ENCODE measurements around the gene SDCBP2. TPM values are rescaled to one million over a fixed set of nuclear protein-coding genes. Genes with fewer than 3 reads are reported as not detected.

Gene SDCBP2
- total RNA-seq, 1 donor from 2014 or later = 6.4 TPM

DNA sequence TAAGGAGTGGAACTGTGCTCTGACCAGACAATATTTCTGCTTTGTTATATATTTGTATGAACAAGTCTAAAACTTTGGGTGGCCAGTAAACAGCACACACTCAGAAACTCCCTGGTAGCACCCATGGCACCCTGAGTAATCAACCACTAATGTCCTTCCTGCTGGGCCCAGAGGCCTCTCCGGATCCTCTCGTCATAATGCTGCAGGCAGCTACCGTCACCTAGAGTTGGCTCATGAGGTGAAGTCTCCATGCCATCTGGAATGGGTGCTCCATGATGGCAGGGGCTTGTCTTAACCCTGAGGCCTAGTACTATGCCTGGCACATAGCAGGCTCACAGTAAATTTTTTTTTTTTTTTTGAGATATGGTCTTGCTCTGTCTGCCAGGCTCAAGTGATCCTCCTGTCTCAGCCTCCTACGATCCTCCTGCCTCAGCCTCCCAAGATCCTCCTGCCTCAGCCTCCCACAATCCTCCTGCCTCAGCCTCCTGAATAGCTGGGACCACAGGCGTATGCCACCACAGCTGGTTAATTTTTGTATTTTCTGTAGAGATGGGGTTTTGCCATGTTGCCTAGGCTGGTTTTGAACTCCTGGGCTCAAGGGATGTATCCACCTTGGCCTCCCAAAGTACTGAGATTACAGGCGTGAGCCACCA is 3.0 kb upstream of the SDCBP2 start:
- DNase-seq (ENCODE audit: low spot score) (no peak), ATAC-seq (no peak)

GRCh38 chr20:1331101-1331500 is 2.2 kb upstream of the SDCBP2 start:
- DNase-seq (ENCODE audit: low spot score) (no peak), ATAC-seq (no peak)

GRCh38 chr20:1330075-1330830 is 1.3 kb upstream of the SDCBP2 start:
- DNase-seq (ENCODE audit: low spot score) = peak; percentile 89
- peak; percentile 56 for ATAC-seq

- ATAC-seq = peak; percentile 55
- peak; percentile 74 for DNase-seq (ENCODE audit: low spot score)
These were observed 886 bp downstream of the SDCBP2 start for GRCh38 chr20:1327827-1328679.

DNA sequence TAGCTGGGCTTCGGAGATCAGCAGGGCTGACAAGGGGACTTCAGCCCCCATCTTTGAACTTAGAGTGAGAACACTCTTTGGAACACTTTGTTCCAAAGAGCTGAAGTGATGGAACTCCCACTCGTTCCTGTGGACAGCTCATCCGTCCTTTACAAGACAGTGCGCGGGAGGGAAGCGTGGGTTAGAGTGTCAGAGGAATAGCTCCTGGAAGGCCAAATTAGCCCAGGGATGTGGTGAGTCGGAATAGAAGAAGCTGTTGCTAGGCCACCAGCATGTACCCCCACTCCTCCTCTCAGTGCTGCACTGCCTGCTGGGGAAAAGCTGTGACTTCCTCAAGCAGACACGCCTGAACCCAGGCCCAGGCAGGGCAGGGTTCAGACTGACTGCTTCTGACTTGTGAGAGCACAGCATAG is 1.7 kb downstream of the SDCBP2 start:
- ATAC-seq (no peak), DNase-seq (ENCODE audit: low spot score) (peak; percentile 43)

DNA sequence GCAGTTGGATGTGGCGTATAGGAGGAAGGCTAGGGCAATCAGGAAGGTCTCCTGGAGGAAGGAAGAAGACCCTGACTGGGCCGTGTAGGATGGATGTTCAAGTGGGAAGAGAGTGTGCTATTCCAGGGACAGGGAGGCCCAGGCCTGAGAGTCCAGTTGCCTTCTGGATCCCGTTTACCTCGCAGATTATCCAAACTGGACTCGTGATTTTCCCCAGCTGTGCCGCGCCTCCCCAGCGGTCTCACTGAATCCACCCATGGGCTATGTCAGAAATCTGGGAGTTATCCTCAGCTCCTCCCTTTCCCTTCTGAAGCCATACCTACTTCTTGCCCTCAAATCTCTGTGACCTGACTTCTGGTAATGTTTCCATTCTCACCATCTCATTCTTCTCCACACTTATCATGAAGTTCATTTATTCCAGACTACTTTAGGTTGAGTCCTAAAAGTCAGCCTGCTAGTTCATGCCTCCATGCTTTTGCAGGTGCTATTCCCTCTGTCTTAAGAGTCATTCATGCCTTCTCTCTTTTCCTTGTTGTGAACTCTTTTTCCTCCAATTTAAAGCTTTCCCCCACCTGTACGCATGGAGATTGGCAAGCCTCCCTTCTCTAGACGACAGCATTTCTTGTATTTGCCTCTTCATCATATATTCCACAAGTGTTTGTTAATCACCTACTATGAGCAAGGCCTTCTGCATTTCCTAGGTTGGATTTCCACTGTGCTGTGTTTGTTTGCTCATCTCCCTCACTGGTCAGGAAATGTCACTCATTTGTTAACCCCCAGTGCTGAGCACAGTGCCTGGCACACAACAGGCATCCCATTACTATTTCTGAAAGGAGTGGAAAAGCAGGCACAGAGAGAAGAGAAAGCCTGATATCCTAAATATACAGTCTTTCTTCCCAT is 2.7 kb downstream of the SDCBP2 start:
- peak; percentile 28 for DNase-seq (ENCODE audit: low spot score)
- ATAC-seq = no peak

GRCh38 chr20:1325173-1326030 is 3.5 kb downstream of the SDCBP2 start:
- ATAC-seq (peak; percentile 80), DNase-seq (ENCODE audit: low spot score) (peak; percentile 98)

GRCh38 chr20:1324598-1325172 is 4.3 kb downstream of the SDCBP2 start:
- ATAC-seq (no peak), DNase-seq (ENCODE audit: low spot score) (peak; percentile 42)

- no peak for ATAC-seq
- DNase-seq (ENCODE audit: low spot score) = peak; percentile 40
These were observed 4.9 kb downstream of the SDCBP2 start for GRCh38 chr20:1323830-1324597.

DNA sequence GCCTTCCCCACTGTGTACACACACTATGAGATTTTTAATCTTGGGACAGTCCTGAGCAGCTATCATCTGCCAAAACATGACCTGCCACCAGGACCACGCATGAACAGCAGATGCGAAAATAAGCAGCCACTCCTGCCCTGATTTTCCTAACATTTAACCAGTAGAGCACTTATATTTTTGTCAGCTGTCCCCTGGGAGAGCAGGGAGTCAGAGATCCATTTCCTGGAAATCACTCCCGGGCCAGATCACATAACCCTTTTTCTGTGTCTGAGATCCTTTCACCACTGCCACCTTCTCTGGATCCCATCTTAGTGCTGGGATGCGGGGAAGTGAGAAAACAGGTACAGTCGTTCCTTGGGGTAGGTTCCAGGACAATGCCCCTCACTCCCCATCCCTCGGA is 5.7 kb downstream of the SDCBP2 start:
- peak; percentile 26 for DNase-seq (ENCODE audit: low spot score)

GRCh38 chr20:1322511-1323245 is 6.3 kb downstream of the SDCBP2 start:
- no peak for DNase-seq (ENCODE audit: low spot score)
- no peak for ATAC-seq

More for the DNA sequence above, 5.7 kb downstream of the SDCBP2 start:
- no peak for ATAC-seq

DNA sequence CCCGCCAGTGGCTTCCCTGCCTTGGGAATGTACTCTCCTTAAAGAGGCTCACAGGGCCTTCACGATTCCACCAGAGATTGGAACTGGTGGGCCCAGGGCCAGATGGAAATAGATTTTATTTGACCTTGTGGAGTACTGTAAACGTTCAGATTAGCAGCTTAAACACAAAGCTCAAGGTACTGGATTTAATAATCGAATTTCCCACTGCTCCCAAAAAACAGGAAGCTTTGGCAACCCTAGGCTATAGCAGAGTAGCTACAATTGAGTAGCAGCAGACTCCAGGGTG is 7.3 kb downstream of the SDCBP2 start:
- ATAC-seq (no peak), DNase-seq (ENCODE audit: low spot score) (no peak)

DNA sequence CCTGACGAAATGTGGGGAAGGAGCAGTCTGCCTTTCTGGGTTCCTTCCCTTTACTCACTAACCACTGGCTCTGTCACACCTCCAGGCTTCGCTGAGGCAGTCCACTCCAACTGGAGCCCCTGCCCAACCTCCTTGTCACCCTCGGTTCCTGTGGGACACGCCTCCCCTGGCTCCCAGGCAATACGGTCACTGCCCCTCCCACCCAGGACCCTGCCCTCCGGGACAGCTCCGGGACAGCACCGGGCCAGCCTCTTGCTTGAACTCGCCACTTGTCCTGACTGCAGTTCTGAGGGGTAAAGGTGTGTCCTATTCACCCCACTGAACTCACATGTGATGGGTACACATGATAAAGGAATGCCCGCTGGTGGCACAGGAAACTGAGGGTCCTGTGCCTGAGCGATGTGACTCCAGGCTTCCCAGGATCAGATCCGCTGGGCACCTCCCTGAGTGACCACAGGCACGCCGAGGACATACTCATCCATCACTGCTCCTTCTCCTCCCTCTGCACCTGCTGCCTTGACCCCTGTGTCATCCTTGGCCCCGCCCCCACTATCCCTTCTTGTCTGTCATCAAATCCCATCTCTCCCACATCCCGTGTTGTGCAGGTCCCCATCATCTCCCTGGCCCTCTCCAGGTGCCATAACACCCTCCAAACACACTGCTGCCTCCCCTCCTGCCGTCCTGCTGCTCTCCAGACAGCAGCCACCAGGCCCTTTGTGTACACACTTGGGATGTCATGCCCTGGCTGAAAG is 7.9 kb downstream of the SDCBP2 start:
- no peak for ATAC-seq
- DNase-seq (ENCODE audit: low spot score) = no peak

GRCh38 chr20:1320016-1320415 is 8.9 kb downstream of the SDCBP2 start:
- no peak for ATAC-seq
- no peak for DNase-seq (ENCODE audit: low spot score)

DNA sequence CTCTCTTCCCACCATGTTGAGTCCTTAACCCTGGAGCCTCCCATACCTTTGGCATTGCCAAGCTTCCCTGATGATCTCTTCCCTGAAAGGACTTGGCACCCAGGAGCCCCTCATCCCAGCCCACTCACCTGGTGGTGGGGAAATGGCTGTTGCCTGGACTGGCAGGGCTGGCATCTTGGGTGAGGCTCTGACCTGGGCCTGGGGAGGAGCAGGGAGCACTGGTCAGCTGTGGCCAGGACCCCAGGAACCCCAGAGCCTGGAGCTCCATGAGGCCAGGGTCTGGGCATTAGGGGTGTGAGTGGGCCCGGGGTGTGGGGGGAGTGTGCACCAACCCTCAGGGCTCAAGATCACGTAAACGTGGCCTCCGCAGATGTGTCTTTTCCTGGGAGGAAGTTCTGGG is 9.5 kb downstream of the SDCBP2 start:
- ATAC-seq (no peak), DNase-seq (ENCODE audit: low spot score) (no peak)

DNA sequence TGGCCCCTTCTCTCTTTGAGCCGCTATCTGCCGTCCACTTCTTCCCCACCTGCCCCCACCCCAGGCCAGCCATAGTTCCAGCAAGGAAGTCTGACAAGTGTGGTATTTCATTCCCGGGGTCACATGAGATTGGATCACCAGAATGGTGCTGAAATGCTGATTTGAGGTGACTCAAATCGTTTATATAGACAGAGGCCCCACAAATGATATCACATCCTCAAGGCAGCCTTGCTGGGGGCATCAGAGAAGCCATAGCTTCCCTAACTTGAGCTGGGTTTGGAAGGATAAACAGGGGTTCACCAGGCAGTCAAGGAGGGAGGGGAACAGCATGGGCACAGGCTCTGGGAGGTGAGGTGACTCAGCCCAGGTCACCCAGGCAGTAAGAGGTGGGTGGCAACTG is 9.9 kb downstream of the SDCBP2 start:
- ATAC-seq = no peak
- DNase-seq (ENCODE audit: low spot score) = no peak

- no peak for ATAC-seq
These were observed 11.2 kb downstream of the SDCBP2 start for GRCh38 chr20:1317545-1318255.

More at GRCh38 chr20:1317545-1318255, 11.2 kb downstream of the SDCBP2 start:
- DNase-seq (ENCODE audit: low spot score) = no peak
